Gastrocnemius medialis (tissue), 4 donors: ENCODE results near the gene LRFN2. TPM values are rescaled to one million over a fixed set of nuclear protein-coding genes. Genes with fewer than 3 reads are reported as not detected.

ENCODE experiments used
- ATAC-seq, 2 donors: fragments of 150-250 bp; one replicate each; pipeline ENCODE4 v1.9.1; 2016
- DNase-seq, 2 donors: peaks; one replicate each; pipeline ENCODE4 v3.0.0-alpha.2; 2019
- H3K27ac ChIP-seq, 4 donors: fragments of 200-600 bp; sonication (generic); 1 replicate in 1 of 4; 2 replicates in 3 of 4; pipeline ENCODE4 v1.5.1; 2016 to 2018; ENCODE audit warnings: mild to moderate bottlenecking in 2 of 4, moderate library complexity in 1 of 4
- H3K27me3 ChIP-seq, 3 donors: fragments of 200-600 bp; sonication (generic) in 2 of 3; 1 replicate in 1 of 3; 2 replicates in 2 of 3; pipeline versions ENCODE4 v1.5.1 to v1.6.0; 2016 to 2019; ENCODE audit warnings: mild to moderate bottlenecking in 1 of 3, moderate library complexity in 1 of 3
- H3K36me3 ChIP-seq, 2 donors: fragments of 200-600 bp; sonication (generic) in 1 of 2; one replicate each; pipeline ENCODE4 v1.5.1; 2017 to 2018
- H3K4me1 ChIP-seq, 2 donors: fragments of 200-600 bp; sonication (generic) in 1 of 2; one replicate each; pipeline ENCODE4 v1.5.1; 2016 to 2017; ENCODE audit warnings: mild to moderate bottlenecking in 2 of 2
- H3K4me3 ChIP-seq, 4 donors: fragments of 200-600 bp; sonication (generic) in 3 of 4; 1 replicate in 1 of 4; 2 replicates in 3 of 4; pipeline ENCODE4 v1.5.1; 2016 to 2019; ENCODE audit warnings: mild to moderate bottlenecking in 2 of 4
- H3K9me3 ChIP-seq, 3 donors: fragments of 200-600 bp; sonication (generic) in 2 of 3; 1 replicate in 1 of 3; 2 replicates in 2 of 3; pipeline ENCODE4 v1.5.1; 2016 to 2019
- POLR2A ChIP-seq, 2 donors: fragments of 450-650 bp; IDR thresholded peaks; one replicate each; pipeline ENCODE4 v1.6.1; 2017; ENCODE audit warnings: antibody characterized with exemption in 2 of 2, mild to moderate bottlenecking in 2 of 2, moderate library complexity in 2 of 2
- in situ Hi-C, 4 donors: fragments of 200-750 bp; cut with MboI; loops; one replicate each; pipeline versions ENCODE4 v1.15.0 to v1.8.0; 2017; ENCODE audit warnings: low sequenced_read_pairs in 4 of 4
- intact Hi-C: fragments of 100-400 bp; cut with DNase I; formaldehyde crosslinking; loops from one replicate; pipeline ENCODE4 v1.15.1; 2023; ENCODE audit warnings: low total_unique reads
- total RNA-seq, 4 donors: library from RNA; depleted of rRNA; stranded (reverse); fragments of >200 nt; gene quantifications; one replicate each; pipeline versions ENCODE4 v1.1.0 to v1.2.3, GENCODE V29; 2016
- TF ChIP-seq, protein P1 (sequence below), 5 experiments: fragments of 450-650 bp in 3 of 5; fragments of 200-600 bp in 2 of 5; sonication (generic) in 2 of 5; IDR thresholded peaks in 4 of 5; conservative IDR thresholded peaks in 1 of 5; 1 replicate in 4 of 5; 2 replicates in 1 of 5; pipeline ENCODE4 v1.5.1; 2016 to 2019; ENCODE audit warnings: antibody characterized with exemption in 5 of 5, mild to moderate bottlenecking in 3 of 5, moderate library complexity in 3 of 5

The LRFN2 gene
- total RNA-seq, 4 donors from 2014 or later, result not detected

DNA sequence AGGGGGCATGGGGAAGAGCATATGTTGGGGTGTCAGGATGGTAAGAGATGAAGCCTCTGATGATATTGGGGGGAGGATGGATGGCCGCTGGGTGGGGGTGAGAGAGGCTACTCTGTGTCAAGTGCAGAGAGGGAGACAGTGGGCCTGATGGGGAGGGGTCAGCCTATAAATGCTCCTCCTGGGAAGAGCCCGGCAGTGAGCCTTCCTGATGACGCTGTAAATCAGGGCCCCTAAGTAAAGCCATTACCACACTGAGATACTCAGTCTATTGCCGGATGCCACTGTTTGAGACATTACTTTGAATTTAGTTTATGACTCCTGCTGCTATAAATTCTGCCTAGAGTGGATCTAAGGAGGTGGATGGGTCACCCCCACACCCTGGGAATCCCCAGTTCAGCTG is 28.1 kb downstream of the LRFN2 start:
- ATAC-seq, result no peak
- in situ Hi-C loops, result no loop called here
- Histone ChIP-seq H3K9me3 (no peaks in the 10 kb centered on the region), H3K27me3 (no peaks in the 10 kb centered on the region), H3K4me1 (no peaks in the 10 kb centered on the region), H3K36me3 (no peaks in the 10 kb centered on the region), H3K4me3 (no peak overlapping the region), H3K27ac (no peak overlapping the region)
- intact Hi-C loops, result no loop called here
- TF ChIP-seq, protein P1, sequence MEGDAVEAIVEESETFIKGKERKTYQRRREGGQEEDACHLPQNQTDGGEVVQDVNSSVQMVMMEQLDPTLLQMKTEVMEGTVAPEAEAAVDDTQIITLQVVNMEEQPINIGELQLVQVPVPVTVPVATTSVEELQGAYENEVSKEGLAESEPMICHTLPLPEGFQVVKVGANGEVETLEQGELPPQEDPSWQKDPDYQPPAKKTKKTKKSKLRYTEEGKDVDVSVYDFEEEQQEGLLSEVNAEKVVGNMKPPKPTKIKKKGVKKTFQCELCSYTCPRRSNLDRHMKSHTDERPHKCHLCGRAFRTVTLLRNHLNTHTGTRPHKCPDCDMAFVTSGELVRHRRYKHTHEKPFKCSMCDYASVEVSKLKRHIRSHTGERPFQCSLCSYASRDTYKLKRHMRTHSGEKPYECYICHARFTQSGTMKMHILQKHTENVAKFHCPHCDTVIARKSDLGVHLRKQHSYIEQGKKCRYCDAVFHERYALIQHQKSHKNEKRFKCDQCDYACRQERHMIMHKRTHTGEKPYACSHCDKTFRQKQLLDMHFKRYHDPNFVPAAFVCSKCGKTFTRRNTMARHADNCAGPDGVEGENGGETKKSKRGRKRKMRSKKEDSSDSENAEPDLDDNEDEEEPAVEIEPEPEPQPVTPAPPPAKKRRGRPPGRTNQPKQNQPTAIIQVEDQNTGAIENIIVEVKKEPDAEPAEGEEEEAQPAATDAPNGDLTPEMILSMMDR (IDR thresholded peaks at IDR 0.05 in 4 of 5, conservative IDR thresholded peaks at IDR 0.05 in 1 of 5), result no peak
- TF ChIP-seq POLR2A (IDR thresholded peaks at IDR 0.05), result no peak
- DNase-seq, result no peak

DNA sequence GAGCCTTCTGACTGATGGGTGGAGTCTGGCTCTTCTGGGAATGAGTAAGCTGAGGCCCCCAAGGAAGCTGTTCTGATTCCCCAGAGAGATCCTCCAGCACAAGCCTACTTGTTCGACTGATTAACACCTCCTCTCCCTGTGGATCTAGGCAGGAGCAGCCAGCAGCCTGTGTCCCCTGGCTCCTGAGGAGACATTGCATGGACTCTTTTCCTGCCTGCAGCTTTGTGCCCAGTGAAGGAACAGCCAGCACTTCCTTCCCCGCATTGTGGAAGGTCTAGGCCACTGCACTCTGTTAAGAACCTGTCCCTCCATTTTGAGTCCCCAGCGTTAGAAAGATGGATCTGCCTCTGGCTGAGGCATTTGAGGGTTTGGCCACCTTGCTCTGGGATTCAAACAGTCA is 29.1 kb downstream of the LRFN2 start:
- no peak for ATAC-seq
- intact Hi-C loops, result no loop called here
- Histone ChIP-seq H3K27me3 (no peaks in the 10 kb centered on the region), H3K4me3 (no peak overlapping the region), H3K4me1 (no peaks in the 10 kb centered on the region), H3K9me3 (no peaks in the 10 kb centered on the region), H3K27ac (no peak overlapping the region), H3K36me3 (no peaks in the 10 kb centered on the region)
- in situ Hi-C loops, result no loop called here
- no peak for TF ChIP-seq POLR2A (IDR thresholded peaks at IDR 0.05)
- TF ChIP-seq, protein P1 (IDR thresholded peaks at IDR 0.05 in 4 of 5, conservative IDR thresholded peaks at IDR 0.05 in 1 of 5), result no peak
- DNase-seq, result no peak

- Histone ChIP-seq H3K4me3 (no peak overlapping the region), H3K27me3 (no peaks in the 10 kb centered on the region), H3K27ac (no peak overlapping the region), H3K4me1 (no peaks in the 10 kb centered on the region), H3K9me3 (no peaks in the 10 kb centered on the region), H3K36me3 (no peaks in the 10 kb centered on the region)
- TF ChIP-seq POLR2A (IDR thresholded peaks at IDR 0.05), result no peak
- TF ChIP-seq, protein P1 (IDR thresholded peaks at IDR 0.05 in 4 of 5, conservative IDR thresholded peaks at IDR 0.05 in 1 of 5), result no peak
- DNase-seq, result no peak
- ATAC-seq, result no peak
- intact Hi-C loops (no loop called here), in situ Hi-C loops (no loop called here)
These were observed 30.3 kb downstream of the LRFN2 start for GRCh38 chr6:40556881-40557280.

DNA sequence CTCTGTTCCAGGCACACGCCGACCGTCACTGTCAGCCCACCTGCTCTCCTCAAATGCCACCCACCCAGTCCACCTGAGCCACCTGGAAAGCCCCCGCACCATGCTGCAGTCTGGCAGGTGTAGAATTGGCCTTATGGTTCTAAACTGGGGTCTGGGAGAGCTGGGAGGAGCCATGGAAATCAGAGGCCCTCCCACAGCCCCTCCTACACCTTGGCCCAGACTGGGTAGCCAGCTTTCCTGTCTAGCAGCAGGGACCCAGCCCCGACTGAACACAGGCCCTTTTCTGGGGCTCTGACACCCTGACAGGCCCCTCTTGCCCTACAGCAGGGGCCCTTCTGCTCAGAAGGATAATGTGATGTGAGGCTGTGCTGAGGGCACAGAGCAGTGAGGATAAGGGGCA is 31.1 kb downstream of the LRFN2 start:
- no peak for TF ChIP-seq POLR2A (IDR thresholded peaks at IDR 0.05)
- TF ChIP-seq, protein P1 (IDR thresholded peaks at IDR 0.05 in 4 of 5, conservative IDR thresholded peaks at IDR 0.05 in 1 of 5), result no peak
- ATAC-seq (no peak), DNase-seq (no peak)
- Histone ChIP-seq H3K36me3 (no peaks in the 10 kb centered on the region), H3K4me1 (no peaks in the 10 kb centered on the region), H3K27ac (no peak overlapping the region), H3K4me3 (no peak overlapping the region), H3K9me3 (no peaks in the 10 kb centered on the region), H3K27me3 (no peaks in the 10 kb centered on the region)
- intact Hi-C loops, result no loop called here
- in situ Hi-C loops, result no loop called here

GRCh38 chr6:40555092-40555491 is 32.1 kb downstream of the LRFN2 start:
- DNase-seq (no peak), ATAC-seq (no peak)
- TF ChIP-seq, protein P1 (IDR thresholded peaks at IDR 0.05 in 4 of 5, conservative IDR thresholded peaks at IDR 0.05 in 1 of 5), result no peak
- TF ChIP-seq POLR2A (IDR thresholded peaks at IDR 0.05), result no peak
- no peaks in the 10 kb centered on the region for H3K27me3 ChIP-seq
- H3K4me1 ChIP-seq, result no peaks in the 10 kb centered on the region
- H3K36me3 ChIP-seq, result no peaks in the 10 kb centered on the region
- intact Hi-C loops, result no loop called here
- in situ Hi-C loops, result no loop called here
- H3K4me3 ChIP-seq, result no peak overlapping the region
- H3K9me3 ChIP-seq, result no peaks in the 10 kb centered on the region
- H3K27ac ChIP-seq, result no peak overlapping the region
